ENCODE data around the gene IMMP2L. TPM values are rescaled to one million over a fixed set of nuclear protein-coding genes. Genes with fewer than 3 reads are reported as not detected.

Gene IMMP2L
- total and polyA plus RNA-seq, 2 donors (not counting 3 experiments of a cell fraction or from before 2014, with no cell fraction given): 9.9 to 11.8 TPM

- H3K4me1 ChIP-seq (ENCODE audit: control insufficient read depth, extremely low read depth, insufficient read depth, low read length): no peaks in the 10 kb centered on the region
- no peaks in the 10 kb centered on the region for H3K36me3 ChIP-seq (ENCODE audit: control insufficient read depth in 2 of 2, extremely low read depth in 1 of 2, insufficient read depth in 2 of 2, low read length in 2 of 2)
- no peak overlapping the region for H3K27ac ChIP-seq (ENCODE audit: insufficient read depth, low read depth, low read length)
- no TSS peak for BruUV-seq (replicated peaks)
- CTCF ChIA-PET: interaction anchor here (0.9 kb wide), 1 partner anchor 38 kb away, joined by 3 read pairs; no protein-coding TSS in a partner anchor
- H4K20me1 ChIP-seq (replicated peaks; ENCODE audit: control insufficient read depth, extremely low read depth, insufficient read depth, low read length): no peaks in the 10 kb centered on the region
- POLR2A ChIA-PET: no interaction called here
- H3K9ac ChIP-seq (replicated peaks; ENCODE audit: extremely low read depth, insufficient read depth, low read length): no peak overlapping the region
- intact Hi-C loops (cut with micrococcal nuclease): no loop called here
- H3K9me3 ChIP-seq (replicated peaks; ENCODE audit: control insufficient read depth, insufficient read depth, low read length): no peaks in the 10 kb centered on the region
- FAIRE-seq (no peak), DNase-seq (ENCODE audit: low read depth, low spot score) (no peak)
- no peaks in the 10 kb centered on the region for H3K9me1 ChIP-seq (replicated peaks; ENCODE audit: control insufficient read depth, extremely low read depth, insufficient read depth, low read length)
- H3K4me3 ChIP-seq (replicated peaks in 1 of 3; ENCODE audit: insufficient read depth in 1 of 3, low read depth in 1 of 3, low read length in 3 of 3): no peak overlapping the region
- no peaks in the 10 kb centered on the region for H3K27me3 ChIP-seq (ENCODE audit: control insufficient read depth in 2 of 2, insufficient read depth in 2 of 2, low read length in 2 of 2)
- no peaks in the 10 kb centered on the region for H3K79me2 ChIP-seq (ENCODE audit: control insufficient read depth, insufficient read depth, low read length)
- dilution Hi-C loops (cut with MboI; ENCODE audit: extremely low pct_ligation_motif_present, low sequenced_read_pairs): no loop called here
- H3K4me2 ChIP-seq (ENCODE audit: insufficient read depth, low read length): no peak overlapping the region
- TF ChIP-seq POLR2A (IDR thresholded peaks at IDR 0.05; ENCODE audit: low read depth, low read length) (no peak), MYC (IDR thresholded peaks at IDR 0.05; ENCODE audit: low read depth, low read length) (no peak), GATA2 (IDR thresholded peaks at IDR 0.05; ENCODE audit: insufficient read depth, insufficient read length, low read depth, low read length) (no peak), CTCF (IDR thresholded peaks at IDR 0.05; ENCODE audit: extremely low read depth in 1 of 2, insufficient read depth in 1 of 2, low read depth in 1 of 2, low read length in 2 of 2) (no peak), POLR2AphosphoS5 (IDR thresholded peaks at IDR 0.05; ENCODE audit: insufficient read depth, low read depth, low read length) (no peak), MAX (IDR thresholded peaks at IDR 0.05; ENCODE audit: insufficient read depth, insufficient read length) (no peak), JUN (IDR thresholded peaks at IDR 0.05; ENCODE audit: borderline replicate concordance, insufficient read depth, insufficient read length, low read depth) (no peak), FOS (IDR thresholded peaks at IDR 0.05; ENCODE audit: borderline replicate concordance, insufficient read depth, low read length) (no peak), EZH2 (IDR thresholded peaks at IDR 0.05; ENCODE audit: borderline replicate concordance, low read depth, low read length, severe bottlenecking) (no peak)
- H2AFZ ChIP-seq (ENCODE audit: low read depth, low read length): no peak overlapping the region
These were observed 495.0 kb downstream of the IMMP2L start for GRCh38 chr7:111067251-111067650.
